ENCODE results near the gene GRIA1. TPM values are rescaled to one million over a fixed set of nuclear protein-coding genes. Genes with fewer than 3 reads are reported as not detected.
A peak's percentile ranks its signal among the peaks of the same experiment; 100 is the strongest.

GRIA1 gene
- total RNA-seq, 2 donors from 2014 or later = 1.2 TPM; not detected in 1

GRCh38 chr5:153799466-153799865 is 309.0 kb downstream of the GRIA1 start:
- Mint-ChIP-seq H3K27me3 (ENCODE audit: insufficient read depth) (peaks cover 4% of the 10 kb centered on the region), H3K9me3 (no peaks in the 10 kb centered on the region), H3K27ac (no peak overlapping the region), H3K36me3 (ENCODE audit: low read depth) (no peaks in the 10 kb centered on the region), H3K4me3 (no peak overlapping the region), H3K4me1 (no peaks in the 10 kb centered on the region)
- peak overlapping the region; percentile 62 for H3K27ac ChIP-seq (ENCODE audit: low read depth, low read length)
- DNase-seq = no peak
- no peak overlapping the region for H3K9ac ChIP-seq (ENCODE audit: extremely low read depth, low read length, poor library complexity, severe bottlenecking)
- no peaks in the 10 kb centered on the region for H3K9me3 ChIP-seq (ENCODE audit: control insufficient read depth, low read length)
- no peak for TF ChIP-seq CTCF (conservative IDR thresholded peaks at IDR 0.05)
- no peak overlapping the region for H3K4me3 ChIP-seq (ENCODE audit: low read length)
- H3K27me3 ChIP-seq (ENCODE audit: control insufficient read depth, insufficient read depth, low read length, poor library complexity, severe bottlenecking) = peaks cover 5% of the 10 kb centered on the region
- no peaks in the 10 kb centered on the region for H3K4me1 ChIP-seq (ENCODE audit: control insufficient read depth, insufficient read depth, low read length)
- WGBS, 2 experiments (ENCODE audit: insufficient coverage in 1 of 2, insufficient read length in 1 of 2) = 88% methylated on average over 2 of the region's 2 CpGs; no CpG with 5 or more reads in 1 of the 2 experiments
- no peaks in the 10 kb centered on the region for H3K36me3 ChIP-seq (ENCODE audit: control insufficient read depth, insufficient read depth, low read length)

GRCh38 chr5:153802050-153802821 is 311.8 kb downstream of the GRIA1 start:
- H3K4me3 ChIP-seq (ENCODE audit: low read length) = no peak overlapping the region
- no peak for DNase-seq
- peaks cover 5% of the 10 kb centered on the region for H3K27me3 ChIP-seq (ENCODE audit: control insufficient read depth, insufficient read depth, low read length, poor library complexity, severe bottlenecking)
- Mint-ChIP-seq H3K36me3 (ENCODE audit: low read depth) (no peaks in the 10 kb centered on the region), H3K4me1 (no peaks in the 10 kb centered on the region), H3K9me3 (no peaks in the 10 kb centered on the region), H3K27me3 (ENCODE audit: insufficient read depth) (peaks cover 3% of the 10 kb centered on the region), H3K27ac (no peak overlapping the region), H3K4me3 (no peak overlapping the region)
- no peak overlapping the region for H3K27ac ChIP-seq (ENCODE audit: low read depth, low read length)
- TF ChIP-seq CTCF (conservative IDR thresholded peaks at IDR 0.05) = no peak
- WGBS, 2 experiments (ENCODE audit: insufficient coverage in 1 of 2, insufficient read length in 1 of 2) = 89 to 90% methylated on average over 12 of the region's 12 CpGs
- no peaks in the 10 kb centered on the region for H3K36me3 ChIP-seq (ENCODE audit: control insufficient read depth, insufficient read depth, low read length)
- no peaks in the 10 kb centered on the region for H3K4me1 ChIP-seq (ENCODE audit: control insufficient read depth, insufficient read depth, low read length)
- no peak overlapping the region for H3K9ac ChIP-seq (ENCODE audit: extremely low read depth, low read length, poor library complexity, severe bottlenecking)
- H3K9me3 ChIP-seq (ENCODE audit: control insufficient read depth, low read length) = no peaks in the 10 kb centered on the region

GRCh38 chr5:153807801-153808200 is 317.3 kb downstream of the GRIA1 start:
- H3K27me3 Mint-ChIP-seq (ENCODE audit: insufficient read depth) = peaks cover 14% of the 10 kb centered on the region
- DNase-seq = no peak
- H3K4me1 ChIP-seq (ENCODE audit: control insufficient read depth, insufficient read depth, low read length) = peaks cover 5% of the 10 kb centered on the region
- no peak overlapping the region for H3K9ac ChIP-seq (ENCODE audit: extremely low read depth, low read length, poor library complexity, severe bottlenecking)
- WGBS, 2 experiments (ENCODE audit: insufficient coverage in 1 of 2, insufficient read length in 1 of 2) = 50 to 66% methylated on average over 2 of the region's 2 CpGs
- H3K4me1 Mint-ChIP-seq = peaks cover 15% of the 10 kb centered on the region
- H3K4me3 Mint-ChIP-seq = no peak overlapping the region
- H3K36me3 ChIP-seq (ENCODE audit: control insufficient read depth, insufficient read depth, low read length) = no peaks in the 10 kb centered on the region
- H3K9me3 Mint-ChIP-seq = no peaks in the 10 kb centered on the region
- no peak overlapping the region for H3K27ac Mint-ChIP-seq
- H3K27ac ChIP-seq (ENCODE audit: low read depth, low read length) = no peak overlapping the region
- TF ChIP-seq CTCF (conservative IDR thresholded peaks at IDR 0.05) = no peak
- H3K27me3 ChIP-seq (ENCODE audit: control insufficient read depth, insufficient read depth, low read length, poor library complexity, severe bottlenecking) = peaks cover under 1% of the 10 kb centered on the region
- H3K9me3 ChIP-seq (ENCODE audit: control insufficient read depth, low read length) = no peaks in the 10 kb centered on the region
- no peak overlapping the region for H3K4me3 ChIP-seq (ENCODE audit: low read length)
- H3K36me3 Mint-ChIP-seq (ENCODE audit: low read depth) = no peaks in the 10 kb centered on the region

All from endodermal cell (in vitro differentiated cells).